ENCODE data around the gene NF1. TPM values are rescaled to one million over a fixed set of nuclear protein-coding genes. Genes with fewer than 3 reads are reported as not detected.
"Not testable (repeated sequence)": the region's sequence is repeated elsewhere in the genome, so short reads cannot be mapped to it uniquely, and the experiment has no call there.

Gene NF1
- total RNA-seq, 1 experiment from 2014 or later, result 35.4 TPM

DNA sequence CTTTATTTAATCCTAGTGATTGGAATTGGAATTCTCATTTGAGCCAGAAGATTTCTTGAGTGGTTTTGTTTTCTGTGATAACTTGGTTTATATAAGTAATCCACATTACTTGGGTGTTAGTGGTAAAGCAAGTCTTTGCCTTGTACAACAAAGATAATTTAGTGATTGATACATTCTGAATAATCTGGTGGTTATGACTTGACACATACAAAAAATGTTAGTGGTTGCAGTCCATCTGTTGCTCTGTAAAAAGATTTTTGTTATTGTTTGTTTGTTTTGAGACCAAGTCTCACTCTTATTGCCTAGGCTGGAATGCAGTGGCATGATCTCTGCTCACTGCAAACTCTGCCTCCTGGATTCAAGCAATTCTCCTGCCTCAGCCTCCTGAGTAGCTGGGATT is 189.1 kb downstream of the NF1 start:
- no peak overlapping the region for H3K4me3 Mint-ChIP-seq
- TF ChIP-seq EMX1 (CRISPR knock-in tag; IDR thresholded peaks at IDR 0.05), result no peak
- TF ChIP-seq, protein P1, sequence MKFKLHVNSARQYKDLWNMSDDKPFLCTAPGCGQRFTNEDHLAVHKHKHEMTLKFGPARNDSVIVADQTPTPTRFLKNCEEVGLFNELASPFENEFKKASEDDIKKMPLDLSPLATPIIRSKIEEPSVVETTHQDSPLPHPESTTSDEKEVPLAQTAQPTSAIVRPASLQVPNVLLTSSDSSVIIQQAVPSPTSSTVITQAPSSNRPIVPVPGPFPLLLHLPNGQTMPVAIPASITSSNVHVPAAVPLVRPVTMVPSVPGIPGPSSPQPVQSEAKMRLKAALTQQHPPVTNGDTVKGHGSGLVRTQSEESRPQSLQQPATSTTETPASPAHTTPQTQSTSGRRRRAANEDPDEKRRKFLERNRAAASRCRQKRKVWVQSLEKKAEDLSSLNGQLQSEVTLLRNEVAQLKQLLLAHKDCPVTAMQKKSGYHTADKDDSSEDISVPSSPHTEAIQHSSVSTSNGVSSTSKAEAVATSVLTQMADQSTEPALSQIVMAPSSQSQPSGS (CRISPR knock-in tag; IDR thresholded peaks at IDR 0.05; ENCODE audit: borderline replicate concordance, low read depth), result no peak
- TF ChIP-seq ELF4 (CRISPR knock-in tag; IDR thresholded peaks at IDR 0.05; ENCODE audit: low read depth), result no peak
- H3K36me3 Mint-ChIP-seq, result peaks cover 17% of the 10 kb centered on the region
- DNase-seq (ENCODE audit: low spot score) (no peak), ATAC-seq (no peak)
- ChIA-PET POLR2A (interaction anchor here (0.6 to 0.7 kb wide), 2 partner anchors 30 to 611 kb away, joined by 3 to 8 read pairs; no protein-coding TSS in a partner anchor), CTCF (interaction anchor here (1.1 kb wide), 1 partner anchor 18 kb away, joined by 3 read pairs; no protein-coding TSS in a partner anchor)
- H3K4me1 Mint-ChIP-seq, result peaks cover 8% of the 10 kb centered on the region
- peaks cover 7% of the 10 kb centered on the region for H3K9me3 Mint-ChIP-seq
- H3K27me3 Mint-ChIP-seq (ENCODE audit: low read depth), result no peaks in the 10 kb centered on the region
- no peak overlapping the region for H3K27ac Mint-ChIP-seq

DNA sequence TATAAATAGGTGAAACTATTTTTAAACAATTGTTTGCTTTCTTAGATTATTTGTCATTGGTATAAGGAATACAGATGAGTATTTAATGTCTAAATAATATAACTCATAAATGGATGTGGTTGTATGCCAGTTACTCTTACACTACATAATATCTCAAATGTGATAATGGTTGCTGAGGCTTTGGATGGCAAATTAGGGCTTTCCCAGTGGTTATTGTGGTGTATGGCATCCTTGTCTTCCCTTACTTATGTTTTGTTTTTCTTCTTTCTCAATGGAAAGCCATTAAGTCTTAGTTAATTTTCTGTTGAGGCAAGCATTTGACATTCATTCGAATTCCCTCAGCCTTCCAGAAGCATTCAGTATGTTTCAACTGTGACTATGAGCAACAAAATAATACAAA is 191.8 kb downstream of the NF1 start:
- Mint-ChIP-seq H3K36me3 (peaks cover 10% of the 10 kb centered on the region), H3K9me3 (peaks cover 7% of the 10 kb centered on the region), H3K4me3 (no peak overlapping the region), H3K27ac (no peak overlapping the region), H3K4me1 (no peaks in the 10 kb centered on the region), H3K27me3 (ENCODE audit: low read depth) (no peaks in the 10 kb centered on the region)
- TF ChIP-seq GTF2I (CRISPR knock-in tag; conservative IDR thresholded peaks at IDR 0.05) (no peak), ZNF416 (CRISPR knock-in tag; IDR thresholded peaks at IDR 0.05) (no peak), ZNF512 (CRISPR knock-in tag; IDR thresholded peaks at IDR 0.05; ENCODE audit: borderline replicate concordance) (no peak), ZNF671 (CRISPR knock-in tag; IDR thresholded peaks at IDR 0.05) (no peak), ELF4 (CRISPR knock-in tag; IDR thresholded peaks at IDR 0.05; ENCODE audit: low read depth) (no peak), ZNF425 (CRISPR knock-in tag; conservative IDR thresholded peaks at IDR 0.05) (no peak), ATF3 (CRISPR knock-in tag; conservative IDR thresholded peaks at IDR 0.05) (no peak), FOXJ3 (CRISPR knock-in tag; IDR thresholded peaks at IDR 0.05; ENCODE audit: borderline replicate concordance) (no peak)
- TF ChIP-seq, protein P2, sequence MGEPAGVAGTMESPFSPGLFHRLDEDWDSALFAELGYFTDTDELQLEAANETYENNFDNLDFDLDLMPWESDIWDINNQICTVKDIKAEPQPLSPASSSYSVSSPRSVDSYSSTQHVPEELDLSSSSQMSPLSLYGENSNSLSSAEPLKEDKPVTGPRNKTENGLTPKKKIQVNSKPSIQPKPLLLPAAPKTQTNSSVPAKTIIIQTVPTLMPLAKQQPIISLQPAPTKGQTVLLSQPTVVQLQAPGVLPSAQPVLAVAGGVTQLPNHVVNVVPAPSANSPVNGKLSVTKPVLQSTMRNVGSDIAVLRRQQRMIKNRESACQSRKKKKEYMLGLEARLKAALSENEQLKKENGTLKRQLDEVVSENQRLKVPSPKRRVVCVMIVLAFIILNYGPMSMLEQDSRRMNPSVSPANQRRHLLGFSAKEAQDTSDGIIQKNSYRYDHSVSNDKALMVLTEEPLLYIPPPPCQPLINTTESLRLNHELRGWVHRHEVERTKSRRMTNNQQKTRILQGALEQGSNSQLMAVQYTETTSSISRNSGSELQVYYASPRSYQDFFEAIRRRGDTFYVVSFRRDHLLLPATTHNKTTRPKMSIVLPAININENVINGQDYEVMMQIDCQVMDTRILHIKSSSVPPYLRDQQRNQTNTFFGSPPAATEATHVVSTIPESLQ (CRISPR knock-in tag; IDR thresholded peaks at IDR 0.05), result no peak
- no peak for DNase-seq (ENCODE audit: low spot score)
- ATAC-seq, result no peak
- CTCF ChIA-PET, result no interaction called here
- POLR2A ChIA-PET, result no interaction called here

DNA sequence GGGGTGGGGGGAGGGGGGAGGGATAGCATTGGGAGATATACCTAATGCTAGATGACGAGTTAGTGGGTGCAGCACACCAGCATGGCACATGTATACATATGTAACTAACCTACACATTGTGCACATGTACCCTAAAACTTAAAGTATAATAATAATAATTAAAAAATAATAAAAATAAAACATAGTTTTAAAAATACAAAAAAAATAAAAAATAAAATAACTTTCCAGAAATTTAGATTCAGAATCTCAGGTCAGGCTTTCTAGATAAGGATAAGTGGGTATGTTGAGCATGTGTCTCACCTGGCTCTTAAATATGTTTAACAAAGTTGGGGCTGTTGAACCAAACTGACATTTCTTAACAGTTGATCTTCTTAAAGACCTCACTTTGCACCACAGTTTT is 193.2 kb downstream of the NF1 start:
- DNase-seq (ENCODE audit: low spot score); H3K4me1 Mint-ChIP-seq; H3K4me3 Mint-ChIP-seq; POLR2A ChIA-PET; H3K36me3 Mint-ChIP-seq; H3K27ac Mint-ChIP-seq; H3K9me3 Mint-ChIP-seq; ATAC-seq; H3K27me3 Mint-ChIP-seq (ENCODE audit: low read depth): not testable (repeated sequence)
- peak; percentile 91 for TF ChIP-seq HMGA2 (CRISPR knock-in tag; IDR thresholded peaks at IDR 0.05)
- CTCF ChIA-PET, result interaction anchor here (0.7 kb wide), 1 partner anchor 53 kb away, joined by 4 read pairs; no protein-coding TSS in a partner anchor
